RWPE1 (cell line): Measurements from ENCODE around the gene HOXD12.

Experiments used
- CTCF ChIA-PET: fragments of 350-600 bp; sonication (Branson Sonifier 250); formaldehyde crosslinking; extraction: SDS; loops from one replicate; lab custom pipeline; 2021; lab: Yijun Ruan, JAX
- POLR2A ChIA-PET: fragments of 400-600 bp; formaldehyde crosslinking; extraction: SDS; loops from one replicate; lab custom pipeline; 2020; ENCODE audit warnings: antibody characterized with exemption; ENCODE audit not compliant: low non-redundant PET; lab: Yijun Ruan, JAX
- DNase-seq: peaks from one replicate; pipeline ENCODE4 v3.0.0; 2012; ENCODE audit warnings: low spot score
- H3K27ac ChIP-seq: fragments of 450-650 bp; 2 replicates; pipeline ENCODE4 v1.5.1; 2017
- CTCF ChIP-seq: fragments of 450-650 bp; conservative IDR thresholded peaks from 2 replicates; pipeline ENCODE4 v1.5.1; 2017; ENCODE audit warnings: low read depth, mild to moderate bottlenecking

Gene HOXD12

GRCh38 chr2:176081376-176081836 lies 18.2 kb upstream of the HOXD12 start:
- TF ChIP-seq CTCF: no peak
- H3K27ac ChIP-seq: no peak overlapping the region
- DNase-seq: no peak
- ChIA-PET POLR2A (no interaction called here), CTCF (interaction anchor here (1.0 kb wide), 1 partner anchor 16 kb away, joined by 8 read pairs; no protein-coding TSS in a partner anchor)

- POLR2A ChIA-PET: no interaction called here
- TF ChIP-seq CTCF: no peak
- CTCF ChIA-PET: interaction anchor here (1.0 kb wide), 1 partner anchor 15 kb away, joined by 8 read pairs; no protein-coding TSS in a partner anchor
- H3K27ac ChIP-seq: no peak overlapping the region
- DNase-seq: no peak
These were observed 17.6 kb upstream of the HOXD12 start for GRCh38 chr2:176081837-176082524.

GRCh38 chr2:176082525-176082823 lies 17.1 kb upstream of the HOXD12 start:
- no peak overlapping the region for H3K27ac ChIP-seq
- no peak for TF ChIP-seq CTCF
- CTCF ChIA-PET: interaction anchor here (0.6 kb wide), 1 partner anchor 225 kb away, joined by 3 read pairs; no protein-coding TSS in a partner anchor
- no peak for DNase-seq
- POLR2A ChIA-PET: no interaction called here

GRCh38 chr2:176082824-176083751 lies 16.5 kb upstream of the HOXD12 start:
- H3K27ac ChIP-seq: no peak overlapping the region
- no peak for TF ChIP-seq CTCF
- POLR2A ChIA-PET: no interaction called here
- no peak for DNase-seq
- CTCF ChIA-PET: interaction anchor here (0.6 kb wide), 2 partner anchors 226 to 687 kb away, joined by 3 to 4 read pairs; no protein-coding TSS in a partner anchor

- no peak within 1 kb of the TSS for H3K27ac ChIP-seq
- ChIA-PET CTCF (interaction anchor here (0.7 kb wide), 1 partner anchor 48 kb away, joined by 3 read pairs; no protein-coding TSS in a partner anchor), POLR2A (no interaction called here)
- TF ChIP-seq CTCF: no peak
- DNase-seq: no peak
These were observed 15.8 kb upstream of the HOXD12 start, which contains the start of gene EVX2 for GRCh38 chr2:176083796-176084261. Gene EVX2 (minus strand): TSS chr2:176083962. CDS start chr2:176083776, 186 bp downstream.

GRCh38 chr2:176084611-176085119 lies 14.9 kb upstream of the HOXD12 start:
- no peak overlapping the region for H3K27ac ChIP-seq
- CTCF ChIA-PET: interaction anchor here (0.7 to 0.8 kb wide), 2 partner anchors 47 to 708 kb away, joined by 3 read pairs; no protein-coding TSS in a partner anchor
- POLR2A ChIA-PET: no interaction called here
- no peak for TF ChIP-seq CTCF
- no peak for DNase-seq
